Measurements from ENCODE around the gene FCHSD1.

Gene FCHSD1

GRCh38 chr5:141596867-141597266 lies 54.4 kb downstream of the FCHSD1 start:
- H3K4me3 ChIP-seq (ENCODE audit: low read depth, low read length) = no peak overlapping the region
- no peak for TF ChIP-seq CTCF (IDR thresholded peaks at IDR 0.05; ENCODE audit: low read depth, low read length)

GRCh38 chr5:141590127-141590526 lies 61.1 kb downstream of the FCHSD1 start:
- TF ChIP-seq CTCF (IDR thresholded peaks at IDR 0.05; ENCODE audit: low read depth, low read length) = no peak
- no peak overlapping the region for H3K4me3 ChIP-seq (ENCODE audit: low read depth, low read length)

All from WI38 (cell line).